Gastrocnemius medialis (tissue), 4 donors: ENCODE measurements around the gene USH1G.

Experiments used
- POLR2A ChIP-seq, 2 donors: fragments of 450-650 bp; IDR thresholded peaks; one replicate each; pipeline ENCODE4 v1.6.1; 2017; ENCODE audit warnings: antibody characterized with exemption in 2 of 2, mild to moderate bottlenecking in 2 of 2, moderate library complexity in 2 of 2
- TF ChIP-seq, protein P1 (sequence below), 5 experiments: fragments of 450-650 bp in 3 of 5; fragments of 200-600 bp in 2 of 5; sonication (generic) in 2 of 5; IDR thresholded peaks in 4 of 5; conservative IDR thresholded peaks in 1 of 5; 1 replicate in 4 of 5; 2 replicates in 1 of 5; pipeline ENCODE4 v1.5.1; 2016 to 2019; ENCODE audit warnings: antibody characterized with exemption in 5 of 5, mild to moderate bottlenecking in 3 of 5, moderate library complexity in 3 of 5

DNA sequence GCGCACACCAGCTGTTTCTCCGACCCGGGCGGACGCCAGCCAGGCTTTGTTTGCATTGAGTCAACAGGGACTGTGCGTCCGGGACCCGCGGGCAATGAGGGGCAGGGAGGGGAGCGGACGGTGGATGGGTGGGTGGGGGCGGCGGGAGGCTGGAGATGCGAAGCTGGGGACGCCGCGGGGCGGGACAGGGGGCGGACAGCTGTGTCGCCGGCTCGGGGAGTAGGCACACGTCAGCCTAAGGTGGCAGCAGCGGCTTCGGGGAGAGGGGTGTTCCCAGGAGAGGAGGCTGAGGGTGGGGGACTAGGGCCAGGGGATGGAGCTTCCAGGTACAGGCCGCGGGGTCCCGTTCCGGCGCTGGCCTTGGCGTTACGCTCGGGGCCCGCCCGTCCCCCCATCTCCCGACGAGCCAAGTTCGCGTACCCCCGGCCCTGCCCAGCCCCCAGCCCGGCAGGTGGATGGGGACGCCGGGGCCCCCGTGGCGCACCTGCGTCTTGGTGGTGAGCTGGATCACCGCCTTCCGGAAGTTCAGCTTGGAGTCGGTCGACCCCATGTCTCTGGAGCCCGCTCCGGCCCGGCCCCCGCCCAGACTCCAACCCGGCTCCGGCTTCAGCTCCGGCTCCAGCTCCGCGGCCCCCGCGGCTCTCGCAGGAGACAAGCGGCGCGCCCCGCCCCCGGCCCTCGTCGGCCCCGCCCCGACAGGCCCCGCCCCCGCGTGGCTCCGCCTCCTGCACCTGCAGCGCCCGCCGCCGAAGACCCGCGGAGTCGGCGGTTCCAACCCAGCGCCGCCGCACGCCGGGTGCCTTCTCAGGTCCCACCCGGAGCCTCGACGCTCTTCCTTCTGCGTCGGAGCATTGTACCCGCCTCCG is 49.3 kb upstream of the USH1G start, which contains the start of gene HID1:
- TF ChIP-seq, protein P1, sequence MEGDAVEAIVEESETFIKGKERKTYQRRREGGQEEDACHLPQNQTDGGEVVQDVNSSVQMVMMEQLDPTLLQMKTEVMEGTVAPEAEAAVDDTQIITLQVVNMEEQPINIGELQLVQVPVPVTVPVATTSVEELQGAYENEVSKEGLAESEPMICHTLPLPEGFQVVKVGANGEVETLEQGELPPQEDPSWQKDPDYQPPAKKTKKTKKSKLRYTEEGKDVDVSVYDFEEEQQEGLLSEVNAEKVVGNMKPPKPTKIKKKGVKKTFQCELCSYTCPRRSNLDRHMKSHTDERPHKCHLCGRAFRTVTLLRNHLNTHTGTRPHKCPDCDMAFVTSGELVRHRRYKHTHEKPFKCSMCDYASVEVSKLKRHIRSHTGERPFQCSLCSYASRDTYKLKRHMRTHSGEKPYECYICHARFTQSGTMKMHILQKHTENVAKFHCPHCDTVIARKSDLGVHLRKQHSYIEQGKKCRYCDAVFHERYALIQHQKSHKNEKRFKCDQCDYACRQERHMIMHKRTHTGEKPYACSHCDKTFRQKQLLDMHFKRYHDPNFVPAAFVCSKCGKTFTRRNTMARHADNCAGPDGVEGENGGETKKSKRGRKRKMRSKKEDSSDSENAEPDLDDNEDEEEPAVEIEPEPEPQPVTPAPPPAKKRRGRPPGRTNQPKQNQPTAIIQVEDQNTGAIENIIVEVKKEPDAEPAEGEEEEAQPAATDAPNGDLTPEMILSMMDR (IDR thresholded peaks at IDR 0.05 in 4 of 5, conservative IDR thresholded peaks at IDR 0.05 in 1 of 5), result no peak
- no peak for TF ChIP-seq POLR2A (IDR thresholded peaks at IDR 0.05)
